HG03108 (cell line): ENCODE results near the gene TOMT.
"Not testable (repeated sequence)": the region's sequence is repeated elsewhere in the genome, so short reads cannot be mapped to it uniquely, and the experiment has no call there.

Experiments
- ATAC-seq: cut with Tn5 transposase; IDR thresholded peaks from one replicate; pipeline ENCODE4 v1.9.1; 2021; ENCODE audit warnings: moderate library complexity; ENCODE audit not compliant: unreplicated experiment

The TOMT gene

GRCh38 chr11:72123117-72123653 lies 17.5 kb downstream of the TOMT start:
- no peak for ATAC-seq

GRCh38 chr11:72124046-72124445 lies 18.3 kb downstream of the TOMT start:
- no peak for ATAC-seq

DNA sequence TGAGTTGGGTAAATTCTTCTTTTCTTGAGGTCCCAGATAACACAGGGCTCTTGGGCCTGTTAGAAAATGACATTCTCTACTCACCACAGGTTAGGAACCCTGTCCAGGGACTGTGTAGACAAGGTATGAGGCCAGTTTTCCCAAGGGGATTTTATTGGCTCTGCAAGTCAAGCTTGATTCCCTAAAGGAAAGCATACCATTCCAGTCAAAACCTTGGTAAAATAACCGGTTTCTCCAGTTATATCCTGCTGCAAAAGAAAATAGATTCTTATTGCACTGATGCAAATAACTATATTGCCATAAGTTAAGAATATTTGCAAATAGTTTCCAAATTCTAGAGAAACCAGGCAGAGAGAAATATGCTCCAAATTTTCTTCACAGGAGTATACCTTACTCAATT lies 20.2 kb downstream of the TOMT start:
- ATAC-seq = no peak

GRCh38 chr11:72127923-72128322 lies 22.2 kb downstream of the TOMT start:
- ATAC-seq = no peak

GRCh38 chr11:72129381-72129780 lies 23.7 kb downstream of the TOMT start:
- ATAC-seq = no peak

DNA sequence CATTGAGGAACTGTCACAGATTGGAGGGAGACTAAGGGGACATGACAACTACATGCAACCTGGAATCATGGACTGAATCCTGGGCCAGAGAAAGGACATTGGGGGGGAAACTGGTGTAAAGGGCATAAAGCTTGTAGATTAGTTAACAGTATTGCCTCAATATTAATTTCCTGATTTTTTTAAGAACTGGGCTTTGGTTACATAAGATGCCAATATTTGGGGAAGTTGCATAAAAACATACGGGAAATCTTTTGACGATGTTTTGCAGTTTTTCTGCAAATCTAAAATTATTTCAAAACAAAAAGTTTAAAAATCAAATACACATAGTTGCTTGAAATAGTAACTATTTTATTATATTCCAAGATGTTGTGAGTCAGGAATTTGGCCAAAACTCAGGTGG lies 26.9 kb downstream of the TOMT start:
- ATAC-seq = no peak

DNA sequence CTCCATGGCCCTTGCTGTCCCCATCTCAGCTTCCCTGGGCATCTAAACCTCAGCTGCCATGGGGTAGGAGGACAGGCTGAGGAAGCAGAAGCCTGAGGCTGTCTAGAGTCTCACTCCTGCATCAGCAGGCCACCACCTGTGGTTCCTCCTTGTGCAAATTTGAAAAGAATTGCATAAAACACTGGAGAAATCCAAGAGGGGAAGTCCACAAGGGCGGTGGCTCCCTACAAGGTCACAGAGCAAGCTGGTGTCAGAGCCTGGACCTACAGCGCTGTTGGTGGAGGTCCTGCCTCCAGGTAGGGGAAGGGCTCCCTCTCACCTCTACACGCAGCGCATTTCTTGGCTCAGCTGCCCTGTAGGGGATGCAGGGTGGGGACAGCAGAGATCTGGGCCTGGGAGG lies 29.7 kb downstream of the TOMT start, which contains the start of gene FOLR3:
FOLR3 (plus strand) TSS at position 253 of the 400 bp plus-strand sequence. CDS start 228 bp downstream, outside the sequence.
- ATAC-seq = not testable (repeated sequence)

GRCh38 chr11:72135891-72136683 lies 30.4 kb downstream of the TOMT start:
- no peak for ATAC-seq

- ATAC-seq = no peak
Observed at GRCh38 chr11:72136684-72137262, 31.0 kb downstream of the TOMT start.

DNA sequence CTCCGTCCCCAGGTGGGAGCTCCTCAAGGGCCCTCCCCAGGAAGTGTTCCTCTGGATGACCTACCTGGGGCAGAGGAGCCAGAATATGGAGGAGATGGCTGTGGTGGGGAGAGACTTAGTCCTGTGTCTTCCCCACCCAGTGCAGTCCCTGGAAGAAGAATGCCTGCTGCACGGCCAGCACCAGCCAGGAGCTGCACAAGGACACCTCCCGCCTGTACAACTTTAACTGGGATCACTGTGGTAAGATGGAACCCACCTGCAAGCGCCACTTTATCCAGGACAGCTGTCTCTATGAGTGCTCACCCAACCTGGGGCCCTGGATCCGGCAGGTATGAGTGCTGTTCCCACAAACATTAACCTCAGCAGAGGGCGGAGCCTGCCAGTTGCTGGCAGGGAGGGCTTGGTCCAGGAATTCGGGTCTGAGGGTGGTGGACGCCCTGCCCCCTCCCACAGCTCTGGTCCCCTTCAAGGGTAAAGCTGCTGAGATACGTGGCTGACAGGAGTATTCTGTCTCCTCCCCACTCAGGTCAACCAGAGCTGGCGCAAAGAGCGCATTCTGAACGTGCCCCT lies 33.2 kb downstream of the TOMT start:
- ATAC-seq = no peak

GRCh38 chr11:72139500-72139899 lies 33.8 kb downstream of the TOMT start:
- ATAC-seq = no peak

DNA sequence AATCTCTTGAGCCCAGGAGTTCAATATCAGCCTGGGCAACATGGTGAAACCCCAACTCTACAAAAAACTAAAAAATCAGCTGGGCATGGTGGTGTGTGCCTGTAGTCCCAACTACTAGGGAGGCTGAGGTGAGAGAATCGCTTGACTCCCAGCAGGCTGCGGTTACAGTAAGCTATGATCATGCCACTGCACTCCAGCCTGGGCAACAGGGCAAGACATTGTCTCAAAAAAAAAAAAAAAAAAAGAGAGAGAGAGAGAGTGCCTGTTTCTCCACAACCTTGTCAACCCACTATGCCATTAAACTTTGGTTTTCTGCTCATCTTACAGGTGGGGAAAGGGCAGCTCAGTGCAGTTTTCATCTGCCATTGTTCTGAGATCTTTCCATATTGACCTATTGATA lies 34.9 kb downstream of the TOMT start:
- no peak for ATAC-seq

DNA sequence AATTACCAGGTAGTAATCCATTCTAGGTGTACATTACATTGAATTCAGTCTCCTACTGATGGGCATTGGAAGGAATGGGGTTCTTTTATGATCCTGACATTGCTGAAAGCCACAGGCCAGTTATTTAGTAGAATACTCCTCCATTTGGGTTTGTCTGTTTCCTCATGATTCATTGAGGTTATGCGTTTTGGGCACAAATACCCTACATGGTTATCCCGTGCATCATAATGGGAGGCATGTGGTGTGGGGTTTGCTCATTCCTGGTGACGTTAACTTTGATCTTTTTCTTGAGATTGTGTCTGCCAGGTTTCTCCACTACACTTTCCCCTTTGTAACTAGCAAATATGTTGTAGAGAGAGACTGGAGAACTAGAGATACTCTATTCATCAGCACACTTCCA lies 35.3 kb downstream of the TOMT start:
- ATAC-seq = no peak

DNA sequence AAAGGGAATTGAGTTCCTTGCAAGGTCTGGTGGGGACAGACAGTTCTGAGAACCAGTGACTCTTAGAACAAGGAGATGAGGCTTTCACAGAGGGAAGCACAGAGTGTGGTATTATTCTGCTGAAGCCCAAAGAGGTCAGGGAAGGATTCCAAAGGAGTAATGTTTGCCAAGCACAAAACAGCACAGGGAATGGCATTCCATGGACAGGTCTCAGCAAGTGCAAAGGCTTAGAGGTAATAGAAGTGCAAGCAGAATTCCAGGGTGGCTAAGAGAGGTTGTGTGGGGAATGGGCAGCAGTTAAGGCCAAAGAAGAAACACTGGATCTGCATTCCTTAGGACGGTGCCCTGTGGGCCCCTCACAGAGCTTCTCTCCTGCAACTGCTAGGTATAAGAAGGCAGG lies 36.4 kb downstream of the TOMT start:
- ATAC-seq = not testable (repeated sequence)

- not testable (repeated sequence) for ATAC-seq
Observed at GRCh38 chr11:72142543-72142942, 36.8 kb downstream of the TOMT start.

DNA sequence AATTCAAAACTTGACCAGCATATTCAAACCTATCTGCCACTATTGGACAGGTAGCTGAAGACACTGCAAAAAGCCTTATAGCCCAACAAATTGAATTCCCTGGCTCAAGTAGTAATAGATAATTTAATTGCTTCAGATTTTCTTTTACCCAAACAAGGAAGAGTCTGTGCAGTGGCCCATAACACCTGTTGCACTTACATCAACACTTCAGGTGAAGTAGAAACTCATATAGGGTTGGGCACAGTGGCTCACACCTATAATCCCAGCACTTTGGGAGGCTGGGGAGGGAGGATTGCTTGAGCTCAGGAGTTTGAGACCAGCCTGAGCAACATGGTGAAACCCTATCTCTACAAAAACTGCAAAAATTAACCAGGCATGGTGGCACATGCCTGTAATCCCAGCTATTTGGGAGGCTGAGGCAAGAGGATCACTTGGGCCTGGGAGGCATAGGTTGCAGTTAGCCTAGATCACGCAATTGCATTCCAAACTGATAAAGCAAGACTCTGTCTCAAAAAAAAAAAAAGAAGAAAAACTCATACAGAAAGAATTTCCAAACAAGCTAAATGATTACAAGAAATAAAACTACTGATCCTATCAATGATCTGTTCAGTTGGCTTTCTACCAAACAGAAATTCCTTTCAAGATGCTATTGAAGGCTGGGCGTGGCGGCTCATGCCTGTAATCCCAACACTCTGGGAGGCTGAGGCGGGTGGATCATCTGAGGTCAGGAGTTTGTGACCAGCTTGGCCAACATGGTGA lies 39.3 kb downstream of the TOMT start:
- no peak for ATAC-seq

DNA sequence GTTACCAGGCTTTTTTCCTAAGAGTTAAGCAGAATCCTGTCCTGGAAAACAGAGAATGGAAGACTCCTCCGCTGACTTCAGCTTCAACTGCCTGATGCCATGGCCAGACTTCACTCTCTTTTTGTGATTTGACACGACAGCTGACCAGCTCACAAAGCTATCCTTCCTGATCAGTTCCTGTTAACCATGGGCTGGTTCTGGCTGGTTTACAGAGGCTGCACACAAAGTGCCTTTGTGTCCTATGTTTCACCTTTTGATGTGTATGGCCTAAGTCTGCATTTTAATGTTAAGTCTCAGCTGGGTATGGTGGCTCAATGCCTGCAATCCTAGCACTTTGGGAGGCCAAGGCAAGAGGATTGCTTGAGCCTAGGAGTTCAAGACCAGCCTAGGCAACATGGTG lies 40.9 kb downstream of the TOMT start:
- ATAC-seq = no peak

DNA sequence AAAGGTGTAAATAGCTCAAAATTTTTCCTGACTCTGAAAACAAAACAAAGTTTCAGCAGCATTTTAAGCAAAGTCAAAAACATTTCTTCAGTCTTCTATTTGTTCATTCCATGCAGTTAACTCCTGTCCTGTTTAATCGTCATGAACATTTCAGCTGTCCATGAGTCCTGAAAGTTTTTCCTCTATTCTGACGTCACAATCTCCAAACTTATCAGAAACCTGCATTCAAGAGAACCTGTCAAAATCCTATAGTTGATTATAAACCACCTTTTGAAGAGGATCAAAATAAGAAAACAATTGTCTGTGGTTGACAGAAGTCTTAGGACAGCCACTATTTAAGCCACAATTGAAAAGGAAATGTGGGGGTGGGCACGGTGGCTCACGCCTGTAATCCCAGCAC lies 45.2 kb downstream of the TOMT start:
- no peak for ATAC-seq

- not testable (repeated sequence) for ATAC-seq
Observed at GRCh38 chr11:72153874-72154273, 48.1 kb downstream of the TOMT start.

DNA sequence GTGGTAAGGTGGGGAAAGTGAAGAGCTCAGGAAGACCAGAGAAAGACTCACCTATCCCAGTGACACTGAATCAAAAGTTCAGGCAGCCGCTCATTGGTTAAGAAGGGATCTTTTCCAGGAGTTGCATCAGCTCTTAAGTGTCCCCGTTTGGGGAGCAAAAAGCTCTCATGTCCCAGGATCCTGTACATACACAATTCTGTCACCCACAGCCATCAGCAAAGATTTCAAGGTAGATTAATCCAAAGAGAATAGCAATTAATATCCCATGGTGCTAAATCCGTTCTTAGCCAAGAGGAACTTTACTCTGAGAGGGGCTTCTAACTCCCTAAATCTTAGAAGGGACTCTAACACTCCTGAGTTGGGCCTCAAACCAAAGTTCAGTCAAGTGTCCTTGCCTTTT lies 49.1 kb downstream of the TOMT start:
- no peak for ATAC-seq

DNA sequence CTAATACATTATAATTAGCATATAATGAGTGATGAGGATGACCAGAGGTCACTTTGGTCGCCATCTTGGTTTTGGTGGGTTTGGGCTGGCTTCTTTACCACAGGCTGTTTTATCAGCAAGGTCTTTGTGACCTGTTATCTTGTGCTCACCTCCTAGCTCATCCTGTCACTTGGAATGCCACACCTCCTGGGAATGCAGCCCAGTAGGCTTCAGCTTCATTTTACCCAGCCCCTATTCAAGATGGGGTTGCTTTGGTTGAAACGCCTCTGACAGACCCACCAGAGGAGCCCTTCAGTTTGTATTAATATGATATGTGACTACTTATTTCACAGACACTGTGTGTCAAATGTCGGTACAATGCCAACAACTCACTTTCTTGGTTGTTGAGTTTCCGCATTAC lies 50.0 kb downstream of the TOMT start:
- ATAC-seq = no peak
